HG03558 (cell line): ENCODE measurements around the gene MAP3K21.

ENCODE experiments used
- ATAC-seq: cut with Tn5 transposase; IDR thresholded peaks from one replicate; pipeline ENCODE4 v1.9.1; 2021; ENCODE audit warnings: moderate number of reproducible peaks; ENCODE audit not compliant: unreplicated experiment; ENCODE audit errors: extremely low read depth

Gene MAP3K21

GRCh38 chr1:233327651-233328141, at the start of gene MAP3K21:
Gene MAP3K21, plus strand, starts transcription at chr1:233327724. Its CDS starts 305 bp downstream, at chr1:233328029.
- ATAC-seq = no peak

- no peak for ATAC-seq
These were observed 48.9 kb upstream of the MAP3K21 start for GRCh38 chr1:233278631-233279030.

GRCh38 chr1:233279971-233280370, 47.6 kb upstream of the MAP3K21 start:
- ATAC-seq = no peak

GRCh38 chr1:233281711-233282581, 45.6 kb upstream of the MAP3K21 start:
- ATAC-seq = peak; percentile 80

- ATAC-seq = no peak
These were observed 45.0 kb upstream of the MAP3K21 start for GRCh38 chr1:233282582-233282886.

GRCh38 chr1:233289676-233290075, 37.8 kb upstream of the MAP3K21 start:
- no peak for ATAC-seq

GRCh38 chr1:233290396-233291034, 37.0 kb upstream of the MAP3K21 start:
- no peak for ATAC-seq

GRCh38 chr1:233293556-233294446, 33.7 kb upstream of the MAP3K21 start:
- ATAC-seq = no peak

GRCh38 chr1:233294913-233295236, 32.6 kb upstream of the MAP3K21 start:
- ATAC-seq = no peak

GRCh38 chr1:233295237-233295974, 32.1 kb upstream of the MAP3K21 start, which contains the start of gene PCNX2:
Gene PCNX2, minus strand, starts transcription at chr1:233295725. Its CDS starts 247 bp downstream, at chr1:233295478.
- peak; percentile 76 for ATAC-seq

GRCh38 chr1:233295975-233296322, 31.6 kb upstream of the MAP3K21 start:
- ATAC-seq = no peak

GRCh38 chr1:233299450-233299849, 28.1 kb upstream of the MAP3K21 start:
- no peak for ATAC-seq

- no peak for ATAC-seq
These were observed 27.2 kb upstream of the MAP3K21 start for GRCh38 chr1:233300326-233300725.

- ATAC-seq = no peak
These were observed 22.9 kb upstream of the MAP3K21 start for GRCh38 chr1:233304489-233305102.

- ATAC-seq = no peak
These were observed 13.9 kb upstream of the MAP3K21 start for GRCh38 chr1:233313434-233314155.

GRCh38 chr1:233315718-233316301, 11.7 kb upstream of the MAP3K21 start:
- no peak for ATAC-seq

GRCh38 chr1:233316473-233316872, 11.1 kb upstream of the MAP3K21 start:
- no peak for ATAC-seq

GRCh38 chr1:233319272-233319671, 8.3 kb upstream of the MAP3K21 start:
- ATAC-seq = no peak

GRCh38 chr1:233320023-233320422, 7.5 kb upstream of the MAP3K21 start:
- no peak for ATAC-seq
